Right atrium auricular region (tissue), 2 donors: ENCODE results near the gene USH1G. TPM values are rescaled to one million over a fixed set of nuclear protein-coding genes. Genes with fewer than 3 reads are reported as not detected.

Experiments used
- DNase-seq: peaks from one replicate; pipeline ENCODE4 v3.0.0-alpha.2; 2019; ENCODE audit warnings: low spot score
- H3K27ac ChIP-seq, 2 donors: fragments of 200-600 bp; sonication (generic); 1 replicate in 1 of 2; 2 replicates in 1 of 2; pipeline ENCODE4 v1.5.1; 2016 to 2019
- H3K27me3 ChIP-seq, 2 donors: fragments of 200-600 bp; sonication (generic); one replicate each; pipeline versions ENCODE4 v1.5.1 to v1.6.0; 2017 to 2019
- H3K36me3 ChIP-seq: fragments of 200-600 bp; sonication (generic); one replicate; pipeline ENCODE4 v1.5.1; 2016
- H3K4me1 ChIP-seq, 2 donors: fragments of 200-600 bp; sonication (generic); one replicate each; pipeline versions ENCODE4 v1.5.1 to v1.6.0; 2017 to 2019
- H3K4me3 ChIP-seq, 2 donors: fragments of 200-600 bp; sonication (generic); 1 replicate in 1 of 2; 2 replicates in 1 of 2; pipeline ENCODE4 v1.5.1; 2017 to 2019; ENCODE audit warnings: mild to moderate bottlenecking in 1 of 2, moderate library complexity in 1 of 2
- H3K9me3 ChIP-seq, 2 donors: fragments of 200-600 bp; sonication (generic); one replicate each; pipeline ENCODE4 v1.5.1; 2019
- CTCF ChIP-seq, 2 donors: fragments of 200-600 bp; sonication (generic); IDR thresholded peaks; one replicate each; pipeline ENCODE4 v1.5.1; 2019; ENCODE audit warnings: antibody characterized with exemption in 2 of 2
- total RNA-seq, 2 donors: library from RNA; depleted of rRNA; stranded (reverse); fragments of >200 nt; gene quantifications; one replicate each; pipeline ENCODE4 v1.1.0, GENCODE V29; 2016

Gene USH1G
- total RNA-seq, 2 donors from 2014 or later, result 0.20 to 0.22 TPM

DNA sequence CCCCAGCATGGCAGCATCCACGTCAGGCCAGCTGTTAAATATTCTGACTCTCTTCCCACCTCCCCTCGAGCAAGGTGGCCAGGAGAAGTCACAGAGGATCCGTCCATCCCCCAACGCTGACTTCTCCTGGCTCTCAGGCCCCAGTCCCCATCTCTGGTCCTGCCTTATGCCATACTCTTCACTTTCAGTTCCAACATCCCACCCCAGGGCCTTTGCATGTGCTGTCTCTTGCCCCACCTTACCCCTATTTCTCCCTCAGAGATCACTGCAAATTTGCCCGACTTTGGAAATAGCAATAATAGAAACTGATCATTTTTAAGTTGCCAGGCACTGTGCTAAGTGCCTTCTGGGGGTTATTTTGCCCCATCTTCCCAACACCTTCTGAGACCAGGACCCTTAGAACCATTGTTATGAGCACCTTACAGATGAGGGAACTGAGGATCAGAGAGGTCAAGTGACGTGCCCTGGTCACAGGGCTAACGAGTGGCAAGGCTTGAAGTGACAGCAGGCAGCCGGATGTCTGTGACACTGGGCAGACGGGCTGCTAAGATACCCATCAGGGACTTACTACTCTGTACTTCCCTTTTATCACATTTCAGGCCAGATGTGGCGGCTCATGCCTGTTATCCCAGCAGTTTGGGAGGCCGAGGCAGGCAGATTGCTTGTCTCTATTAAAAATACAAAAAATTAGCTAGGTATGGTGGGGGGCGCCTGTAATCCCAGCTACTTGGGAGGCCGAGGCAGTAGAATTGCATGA lies 31.8 kb upstream of the USH1G start:
- H3K9me3 ChIP-seq, result no peaks in the 10 kb centered on the region
- H3K4me3 ChIP-seq, result no peak overlapping the region
- TF ChIP-seq CTCF (IDR thresholded peaks at IDR 0.05), result no peak
- H3K27me3 ChIP-seq, result no peaks in the 10 kb centered on the region
- no peak overlapping the region for H3K27ac ChIP-seq
- H3K36me3 ChIP-seq, result no peaks in the 10 kb centered on the region
- no peaks in the 10 kb centered on the region for H3K4me1 ChIP-seq
- DNase-seq, result no peak

DNA sequence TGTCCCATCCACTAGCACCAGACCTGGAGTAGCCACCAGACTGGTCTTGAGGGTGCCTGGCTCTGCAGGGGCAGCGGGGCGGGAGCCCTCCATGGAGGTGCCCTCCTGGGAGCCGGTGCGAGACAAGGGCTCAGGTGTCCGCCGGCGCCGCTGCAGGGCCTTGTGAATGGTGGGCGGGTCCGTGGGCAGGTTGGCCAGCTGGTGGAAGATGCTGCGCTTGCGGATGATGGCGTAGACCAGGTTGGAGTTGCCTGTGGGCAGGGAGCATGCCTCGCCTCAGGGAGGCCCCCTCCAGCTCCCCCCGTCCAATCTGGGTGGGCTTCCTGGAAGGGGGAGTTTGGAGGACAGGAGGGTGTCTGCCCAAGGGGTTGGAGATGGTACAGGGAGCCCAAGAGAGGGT lies 31.1 kb upstream of the USH1G start:
- Histone ChIP-seq H3K36me3 (no peaks in the 10 kb centered on the region), H3K27ac (no peak overlapping the region), H3K9me3 (no peaks in the 10 kb centered on the region), H3K27me3 (no peaks in the 10 kb centered on the region), H3K4me3 (no peak overlapping the region), H3K4me1 (no peaks in the 10 kb centered on the region)
- TF ChIP-seq CTCF (IDR thresholded peaks at IDR 0.05), result no peak
- DNase-seq, result no peak

GRCh38 chr17:74953134-74953687 lies 30.2 kb upstream of the USH1G start:
- Histone ChIP-seq H3K4me3 (no peak overlapping the region), H3K4me1 (no peaks in the 10 kb centered on the region), H3K9me3 (no peaks in the 10 kb centered on the region), H3K27ac (no peak overlapping the region), H3K27me3 (no peaks in the 10 kb centered on the region), H3K36me3 (no peaks in the 10 kb centered on the region)
- no peak for DNase-seq
- TF ChIP-seq CTCF (IDR thresholded peaks at IDR 0.05), result no peak

GRCh38 chr17:74952431-74953133 lies 29.5 kb upstream of the USH1G start:
- no peaks in the 10 kb centered on the region for H3K36me3 ChIP-seq

DNA sequence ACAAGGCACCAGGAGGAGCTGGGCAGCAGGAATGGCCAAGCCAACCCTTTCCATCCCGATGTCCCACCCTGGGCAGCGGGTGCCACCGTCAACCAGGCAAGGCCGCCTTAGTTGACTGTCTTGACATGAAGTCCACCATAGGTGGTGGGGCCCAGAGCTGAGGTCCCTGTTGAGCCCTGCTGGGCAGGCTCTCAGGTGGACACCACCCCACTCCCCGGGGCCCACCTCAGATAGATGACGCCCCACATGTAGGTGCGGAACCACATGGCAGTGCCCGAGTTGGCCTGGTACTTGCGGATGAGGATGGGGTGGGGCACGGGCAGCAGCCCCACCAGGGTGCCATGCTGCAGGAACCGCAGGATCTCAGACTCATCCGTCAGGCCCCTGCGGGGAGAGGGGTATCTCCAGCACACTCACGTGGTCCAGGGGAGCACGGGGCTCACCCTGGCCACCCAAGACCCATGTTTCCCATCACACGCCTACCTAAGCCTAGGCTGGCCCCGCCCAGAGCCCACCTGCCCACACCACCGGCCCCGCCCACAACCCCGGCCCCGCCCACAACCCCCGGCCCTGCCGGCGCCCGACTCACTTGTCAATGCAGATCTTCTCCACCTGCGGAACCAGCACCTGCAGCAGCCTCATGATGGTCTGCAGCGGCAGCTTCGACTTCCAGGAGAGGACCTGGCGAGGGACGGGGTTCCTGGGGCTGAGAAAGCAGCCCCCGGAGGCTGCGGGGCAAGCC lies 28.8 kb upstream of the USH1G start:
- no peaks in the 10 kb centered on the region for H3K9me3 ChIP-seq
- H3K27ac ChIP-seq, result no peak overlapping the region
- TF ChIP-seq CTCF (IDR thresholded peaks at IDR 0.05), result no peak
- no peak overlapping the region for H3K4me3 ChIP-seq
- no peaks in the 10 kb centered on the region for H3K4me1 ChIP-seq
- DNase-seq, result no peak
- no peaks in the 10 kb centered on the region for H3K36me3 ChIP-seq
- no peaks in the 10 kb centered on the region for H3K27me3 ChIP-seq

More at GRCh38 chr17:74952431-74953133, 29.5 kb upstream of the USH1G start:
- no peak for DNase-seq
- Histone ChIP-seq H3K27ac (no peak overlapping the region), H3K9me3 (no peaks in the 10 kb centered on the region), H3K27me3 (no peaks in the 10 kb centered on the region), H3K4me1 (no peaks in the 10 kb centered on the region), H3K4me3 (no peak overlapping the region)
- no peak for TF ChIP-seq CTCF (IDR thresholded peaks at IDR 0.05)
